IPS DF 6.9 (cell line): ENCODE measurements around the gene ZHX3.

Experiments used
- DNase-seq: peaks from one replicate; pipeline ENCODE4 v3.0.0-alpha.2; 2013; ENCODE audit warnings: low read depth, low spot score
- H3K27ac ChIP-seq: one replicate; pipeline ENCODE4 v1.5.1; 2013; ENCODE audit warnings: low read length, control low read depth
- H3K27me3 ChIP-seq: 2 replicates; pipeline ENCODE4 v1.6.1; 2013; ENCODE audit warnings: mild to moderate bottlenecking, low read length; ENCODE audit not compliant: control insufficient read depth, insufficient read depth
- H3K36me3 ChIP-seq: 2 replicates; pipeline ENCODE4 v1.6.1; 2013; ENCODE audit warnings: low read length; ENCODE audit not compliant: control insufficient read depth, insufficient read depth
- H3K4me1 ChIP-seq: 2 replicates; pipeline ENCODE4 v1.6.1; 2013; ENCODE audit warnings: low read length; ENCODE audit not compliant: control insufficient read depth, insufficient read depth
- H3K4me3 ChIP-seq: 2 replicates; pipeline ENCODE4 v1.5.1; 2013; ENCODE audit warnings: mild to moderate bottlenecking, low read length
- H3K9me3 ChIP-seq: 2 replicates; pipeline ENCODE4 v1.6.1; 2013; ENCODE audit warnings: low read length, inconsistent platforms; ENCODE audit not compliant: control insufficient read depth, insufficient read depth
- WGBS: extraction: QIAGEN DNeasy Blood & Tissue Kit; methylation state at CpG from one replicate; pipeline ENCODE4 v1.1.7; 2013; ENCODE audit warnings: mixed read lengths, missing lambda C conversion rate; ENCODE audit not compliant: insufficient read length, insufficient coverage; 5-methylcytosine and 5-hydroxymethylcytosine counted together

ZHX3 gene

GRCh38 chr20:41172296-41173140, 145.0 kb downstream of the ZHX3 start:
- Histone ChIP-seq H3K27ac (no peak overlapping the region), H3K9me3 (no peaks in the 10 kb centered on the region), H3K4me3 (no peak overlapping the region), H3K4me1 (no peaks in the 10 kb centered on the region), H3K27me3 (no peaks in the 10 kb centered on the region; the same call in 1 of the 2 replicates), H3K36me3 (peaks cover 66% of the 10 kb centered on the region)
- WGBS, result no CpG with 5 or more reads among the region's 18 CpGs
- DNase-seq, result no peak

GRCh38 chr20:41171736-41172295, 145.7 kb downstream of the ZHX3 start:
- Histone ChIP-seq H3K9me3 (no peaks in the 10 kb centered on the region), H3K27me3 (no peaks in the 10 kb centered on the region; the same call in 1 of the 2 replicates), H3K4me3 (no peak overlapping the region), H3K36me3 (peaks cover 70% of the 10 kb centered on the region), H3K4me1 (no peaks in the 10 kb centered on the region), H3K27ac (no peak overlapping the region)
- DNase-seq, result no peak
- no CpG with 5 or more reads among the region's 3 CpGs for WGBS

- 100% methylated on average over 1 of the region's 6 CpGs for WGBS
- peaks cover 75% of the 10 kb centered on the region for H3K36me3 ChIP-seq
- DNase-seq, result no peak
- H3K4me3 ChIP-seq, result no peak overlapping the region
- no peaks in the 10 kb centered on the region; the same call in 1 of the 2 replicates for H3K27me3 ChIP-seq
- H3K27ac ChIP-seq, result no peak overlapping the region
- H3K9me3 ChIP-seq, result no peaks in the 10 kb centered on the region
- H3K4me1 ChIP-seq, result no peaks in the 10 kb centered on the region
Observed at GRCh38 chr20:41170386-41171105, 147.0 kb downstream of the ZHX3 start.

GRCh38 chr20:41169791-41170351, 147.7 kb downstream of the ZHX3 start:
- Histone ChIP-seq H3K27ac (no peak overlapping the region), H3K4me3 (no peak overlapping the region), H3K9me3 (no peaks in the 10 kb centered on the region), H3K36me3 (peaks cover 78% of the 10 kb centered on the region), H3K4me1 (no peaks in the 10 kb centered on the region), H3K27me3 (no peaks in the 10 kb centered on the region; the same call in 1 of the 2 replicates)
- no peak for DNase-seq
- WGBS, result no CpG with 5 or more reads among the region's 14 CpGs

GRCh38 chr20:41169162-41169690, 148.3 kb downstream of the ZHX3 start:
- Histone ChIP-seq H3K27me3 (no peaks in the 10 kb centered on the region), H3K36me3 (peaks cover 78% of the 10 kb centered on the region), H3K27ac (no peak overlapping the region), H3K4me3 (no peak overlapping the region), H3K9me3 (no peaks in the 10 kb centered on the region), H3K4me1 (no peaks in the 10 kb centered on the region)
- no CpG with 5 or more reads among the region's 9 CpGs for WGBS
- no peak for DNase-seq

GRCh38 chr20:41168281-41169161, 149.0 kb downstream of the ZHX3 start:
- Histone ChIP-seq H3K4me3 (no peak overlapping the region), H3K27ac (no peak overlapping the region), H3K9me3 (no peaks in the 10 kb centered on the region), H3K4me1 (no peaks in the 10 kb centered on the region), H3K36me3 (peaks cover 77% of the 10 kb centered on the region), H3K27me3 (no peaks in the 10 kb centered on the region)
- DNase-seq, result no peak
- WGBS, result no CpG with 5 or more reads among the region's 10 CpGs

- H3K4me3 ChIP-seq, result no peak overlapping the region
- no peaks in the 10 kb centered on the region for H3K27me3 ChIP-seq
- no peak overlapping the region for H3K27ac ChIP-seq
- WGBS, result no CpG with 5 or more reads among the region's 11 CpGs
- H3K4me1 ChIP-seq, result no peaks in the 10 kb centered on the region
- DNase-seq, result no peak
- H3K36me3 ChIP-seq, result peaks cover 81% of the 10 kb centered on the region
- H3K9me3 ChIP-seq, result no peaks in the 10 kb centered on the region
Observed at GRCh38 chr20:41167481-41168253, 149.9 kb downstream of the ZHX3 start.

- H3K4me1 ChIP-seq, result no peaks in the 10 kb centered on the region
- H3K4me3 ChIP-seq, result no peak overlapping the region
- no peak for DNase-seq
- WGBS, result no CpG with 5 or more reads among the region's 3 CpGs
- H3K27me3 ChIP-seq, result no peaks in the 10 kb centered on the region
- H3K9me3 ChIP-seq, result no peaks in the 10 kb centered on the region
- H3K27ac ChIP-seq, result no peak overlapping the region
- peaks cover 81% of the 10 kb centered on the region for H3K36me3 ChIP-seq
Observed at GRCh38 chr20:41167118-41167470, 150.4 kb downstream of the ZHX3 start.
